Mesendoderm (in vitro differentiated cells): ENCODE results near the gene TMEM270.

Experiments
- DNase-seq: peaks from one replicate; pipeline ENCODE4 v3.0.0; 2013
- H2AK5ac ChIP-seq: 2 replicates; pipeline ENCODE4 v1.6.1; 2013; ENCODE audit warnings: low read length, inconsistent platforms
- H2BK120ac ChIP-seq: 2 replicates; pipeline ENCODE4 v1.6.1; 2013; ENCODE audit warnings: low read depth, mild to moderate bottlenecking, low read length, moderate library complexity, mixed read lengths
- H2BK15ac ChIP-seq: replicated peaks from 2 replicates; pipeline ENCODE4 v1.6.1; 2013; ENCODE audit warnings: low read depth, mild to moderate bottlenecking, moderate library complexity
- H2BK5ac ChIP-seq: 2 replicates; pipeline ENCODE4 v1.6.1; 2013; ENCODE audit warnings: low read length, inconsistent platforms
- H3K18ac ChIP-seq: 2 replicates; pipeline ENCODE4 v1.6.1; 2013; ENCODE audit warnings: mild to moderate bottlenecking, low read length, mixed read lengths
- H3K23ac ChIP-seq: one replicate; pipeline ENCODE4 v1.6.1; 2013; ENCODE audit warnings: low read length
- H3K27ac ChIP-seq: 2 replicates; pipeline ENCODE4 v1.5.1; 2013; ENCODE audit warnings: low read depth, mild to moderate bottlenecking, inconsistent platforms, low read length, moderate library complexity
- H3K27me3 ChIP-seq: 2 replicates; pipeline ENCODE4 v1.6.1; 2013; ENCODE audit warnings: low read length, control low read depth, mild to moderate bottlenecking, inconsistent platforms; ENCODE audit not compliant: insufficient read depth, poor library complexity
- H3K36me3 ChIP-seq: 2 replicates; pipeline ENCODE4 v1.6.1; 2013; ENCODE audit warnings: low read length, inconsistent platforms; ENCODE audit not compliant: control insufficient read depth, insufficient read depth
- H3K4ac ChIP-seq: one replicate; pipeline ENCODE4 v1.6.1; 2013; ENCODE audit warnings: low read depth, mild to moderate bottlenecking, low read length, moderate library complexity
- H3K4me1 ChIP-seq: 2 replicates; pipeline ENCODE4 v1.6.1; 2013; ENCODE audit warnings: low read depth, low read length, inconsistent platforms; ENCODE audit not compliant: control insufficient read depth
- H3K4me2 ChIP-seq: 2 replicates; pipeline ENCODE4 v1.6.1; 2013; ENCODE audit warnings: low read length
- H3K4me3 ChIP-seq: 2 replicates; pipeline ENCODE4 v1.5.1; 2013; ENCODE audit warnings: mild to moderate bottlenecking, low read length
- H3K56ac ChIP-seq: one replicate; pipeline ENCODE4 v1.6.1; 2013; ENCODE audit warnings: low read length
- H3K79me1 ChIP-seq: 2 replicates; pipeline ENCODE4 v1.6.1; 2013; ENCODE audit warnings: low read length, inconsistent platforms
- H3K79me2 ChIP-seq: 2 replicates; pipeline ENCODE4 v1.6.1; 2013; ENCODE audit warnings: mild to moderate bottlenecking, low read length; ENCODE audit not compliant: control insufficient read depth, insufficient read depth
- H3K9ac ChIP-seq: 2 replicates; pipeline ENCODE4 v1.6.1; 2013; ENCODE audit warnings: low read length, inconsistent platforms
- H4K5ac ChIP-seq: one replicate; pipeline ENCODE4 v1.6.1; 2013; ENCODE audit warnings: low read length
- H4K8ac ChIP-seq: one replicate; pipeline ENCODE4 v1.6.1; 2013; ENCODE audit warnings: low read depth, mild to moderate bottlenecking, control low read depth, low read length, moderate library complexity
- WGBS: extraction: QIAGEN DNeasy Blood & Tissue Kit; methylation state at CpG from one replicate; pipeline ENCODE4 v1.1.7; 2013; ENCODE audit warnings: low lambda C conversion rate, missing lambda C conversion rate; ENCODE audit not compliant: insufficient coverage; ENCODE audit errors: extremely low coverage; 5-methylcytosine and 5-hydroxymethylcytosine counted together

TMEM270 gene

DNA sequence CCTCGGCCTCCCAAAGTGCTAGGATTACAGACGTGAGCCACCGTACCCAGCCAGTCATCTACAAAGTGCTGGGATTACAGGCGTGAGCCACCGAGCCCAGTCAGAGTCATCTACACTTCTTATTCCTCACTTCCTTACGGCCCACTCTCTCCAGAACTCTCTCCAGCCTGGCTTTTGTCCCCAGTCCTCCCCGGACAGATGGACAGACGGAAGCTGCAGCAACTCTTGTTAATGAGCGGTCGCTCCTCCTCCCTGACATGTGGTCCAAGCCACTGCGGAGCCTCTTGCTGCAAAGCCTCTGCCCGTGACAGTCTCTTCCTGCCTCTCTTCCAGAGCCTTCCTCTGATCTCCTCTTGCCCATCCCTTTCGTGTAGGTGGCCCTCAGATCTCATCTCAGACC is 45.9 kb downstream of the TMEM270 start:
- Histone ChIP-seq H3K36me3 (no peaks in the 10 kb centered on the region), H3K27ac (no peak overlapping the region), H4K8ac (no peak overlapping the region), H2BK15ac (no peak overlapping the region), H3K4me1 (no peaks in the 10 kb centered on the region), H3K9ac (no peak overlapping the region), H3K56ac (no peak overlapping the region), H4K5ac (no peak overlapping the region), H3K27me3 (no peaks in the 10 kb centered on the region), H2BK120ac (no peak overlapping the region), H3K18ac (no peak overlapping the region), H3K4ac (no peak overlapping the region), H2AK5ac (no peak overlapping the region), H3K79me2 (no peaks in the 10 kb centered on the region), H3K4me2 (no peak overlapping the region), H2BK5ac (no peak overlapping the region), H3K4me3 (no peak overlapping the region), H3K79me1 (no peaks in the 10 kb centered on the region), H3K23ac (no peak overlapping the region)
- WGBS = no CpG with 5 or more reads among the region's 13 CpGs
- no peak for DNase-seq

DNA sequence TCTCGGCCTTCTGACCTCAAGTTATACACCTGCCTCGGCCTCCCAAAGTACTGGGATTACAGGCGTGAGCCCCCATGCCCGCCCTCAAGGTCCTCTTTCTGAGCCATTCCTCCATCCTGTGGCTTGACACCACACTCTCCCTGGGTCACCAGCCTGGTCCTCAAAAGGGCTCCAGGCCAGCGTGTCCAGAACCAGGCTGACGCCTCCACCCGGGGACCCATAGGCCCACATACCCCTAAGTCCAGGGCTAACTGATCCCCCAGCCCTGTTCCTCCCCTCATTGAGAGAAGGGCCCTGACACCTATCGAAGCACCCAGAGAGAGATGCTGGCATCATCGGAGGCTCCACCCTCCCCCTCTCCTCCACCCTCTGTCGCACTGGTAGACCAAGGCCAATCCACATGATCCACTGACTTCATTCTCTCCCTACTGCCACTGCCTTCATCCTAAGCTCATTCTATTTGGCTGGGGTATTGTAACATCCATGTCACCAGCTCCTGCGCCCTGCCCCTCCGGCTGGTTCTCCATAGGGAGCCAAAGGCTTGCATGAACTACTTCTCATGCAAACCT is 46.7 kb downstream of the TMEM270 start:
- no peak for DNase-seq
- no peak overlapping the region for H4K5ac ChIP-seq

DNA sequence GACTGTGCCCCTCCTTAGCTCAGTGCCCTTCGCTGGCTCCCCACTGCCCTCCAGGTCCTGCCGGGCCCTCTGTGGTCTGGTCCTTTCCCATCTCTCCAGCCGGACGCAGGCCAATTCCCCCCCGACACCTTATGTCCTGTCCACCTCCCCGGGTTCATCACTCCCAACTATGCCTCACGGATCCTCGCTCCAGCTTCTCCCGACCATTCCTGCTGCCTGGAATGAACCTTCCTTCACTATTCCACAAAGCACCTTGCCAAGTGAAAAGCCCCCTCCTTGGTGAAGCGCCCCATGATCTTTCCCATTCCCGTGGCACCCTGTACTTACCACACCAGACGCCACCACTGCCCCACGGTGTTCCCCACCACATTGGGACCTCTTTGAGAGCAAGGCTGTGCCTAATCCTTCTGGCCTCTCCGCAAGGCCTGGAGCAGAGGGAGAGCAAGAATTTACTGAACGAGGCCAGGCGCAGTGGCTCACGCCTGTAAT is 47.2 kb downstream of the TMEM270 start:
- Histone ChIP-seq H4K8ac (no peak overlapping the region), H3K56ac (no peak overlapping the region), H3K18ac (no peak overlapping the region), H3K9ac (no peak overlapping the region), H3K79me2 (no peaks in the 10 kb centered on the region), H3K23ac (no peak overlapping the region), H2AK5ac (no peak overlapping the region), H3K27me3 (no peaks in the 10 kb centered on the region), H3K4me2 (no peak overlapping the region), H3K4me1 (no peaks in the 10 kb centered on the region), H2BK15ac (no peak overlapping the region), H2BK120ac (no peak overlapping the region), H3K4ac (no peak overlapping the region), H4K5ac (no peak overlapping the region), H3K4me3 (no peak overlapping the region), H3K79me1 (no peaks in the 10 kb centered on the region), H3K27ac (no peak overlapping the region), H2BK5ac (no peak overlapping the region), H3K36me3 (no peaks in the 10 kb centered on the region)
- no CpG with 5 or more reads among the region's 17 CpGs for WGBS
- no peak for DNase-seq

More for the DNA sequence above, 46.7 kb downstream of the TMEM270 start:
- no peak overlapping the region for H2BK15ac ChIP-seq
- H3K18ac ChIP-seq = no peak overlapping the region
- H3K79me1 ChIP-seq = no peaks in the 10 kb centered on the region
- no peak overlapping the region for H3K27ac ChIP-seq
- no peak overlapping the region for H3K4me2 ChIP-seq
- no CpG with 5 or more reads among the region's 12 CpGs for WGBS
- H3K9ac ChIP-seq = no peak overlapping the region
- no peaks in the 10 kb centered on the region for H3K27me3 ChIP-seq
- H3K36me3 ChIP-seq = no peaks in the 10 kb centered on the region
- no peaks in the 10 kb centered on the region for H3K4me1 ChIP-seq
- no peak overlapping the region for H3K23ac ChIP-seq
- no peak overlapping the region for H4K8ac ChIP-seq
- H2BK5ac ChIP-seq = no peak overlapping the region
- H2AK5ac ChIP-seq = no peak overlapping the region
- H3K56ac ChIP-seq = no peak overlapping the region
- H3K79me2 ChIP-seq = no peaks in the 10 kb centered on the region
- no peak overlapping the region for H3K4me3 ChIP-seq
- no peak overlapping the region for H3K4ac ChIP-seq
- H2BK120ac ChIP-seq = no peak overlapping the region

- no peak overlapping the region for H2BK5ac ChIP-seq
- H3K56ac ChIP-seq = no peak overlapping the region
- no peak overlapping the region for H3K4me3 ChIP-seq
- H3K23ac ChIP-seq = no peak overlapping the region
- no peak overlapping the region for H4K8ac ChIP-seq
- H3K9ac ChIP-seq = no peak overlapping the region
- no peaks in the 10 kb centered on the region for H3K4me1 ChIP-seq
- no peak overlapping the region for H4K5ac ChIP-seq
- no CpG with 5 or more reads among the region's 13 CpGs for WGBS
- H3K18ac ChIP-seq = no peak overlapping the region
- H3K27me3 ChIP-seq = no peaks in the 10 kb centered on the region
- no peaks in the 10 kb centered on the region for H3K79me2 ChIP-seq
- no peak overlapping the region for H3K4ac ChIP-seq
- no peaks in the 10 kb centered on the region for H3K36me3 ChIP-seq
- no peak overlapping the region for H2AK5ac ChIP-seq
- H2BK15ac ChIP-seq = no peak overlapping the region
- H3K27ac ChIP-seq = no peak overlapping the region
- no peak overlapping the region for H3K4me2 ChIP-seq
- no peak for DNase-seq
- H2BK120ac ChIP-seq = no peak overlapping the region
- no peaks in the 10 kb centered on the region for H3K79me1 ChIP-seq
These were observed 48.3 kb downstream of the TMEM270 start for GRCh38 chr7:73909051-73909941.

DNA sequence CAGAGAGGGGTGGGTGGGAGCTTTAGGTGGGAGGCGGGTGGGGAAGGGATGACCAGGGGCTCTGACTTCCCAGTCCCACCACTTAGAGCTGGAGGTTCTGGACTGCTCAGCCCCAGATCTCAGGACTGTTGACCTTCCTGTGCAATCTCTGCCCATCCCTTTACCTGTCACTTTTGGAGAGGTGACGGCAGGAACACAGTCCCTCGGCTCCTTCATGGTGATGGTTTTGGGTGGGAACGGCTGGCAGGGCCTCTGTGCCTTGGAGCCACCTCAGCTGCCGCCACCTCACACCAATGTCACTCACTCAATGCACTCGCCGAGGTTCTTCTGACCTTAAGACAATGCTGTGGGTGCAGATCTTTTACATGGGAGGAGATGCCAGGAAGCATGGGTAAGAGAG is 49.0 kb downstream of the TMEM270 start:
- no peak overlapping the region for H3K27ac ChIP-seq

More for the DNA sequence above, 49.0 kb downstream of the TMEM270 start:
- Histone ChIP-seq H3K4ac (no peak overlapping the region), H2BK5ac (no peak overlapping the region), H2AK5ac (no peak overlapping the region), H3K79me2 (no peaks in the 10 kb centered on the region), H2BK120ac (no peak overlapping the region), H3K79me1 (no peaks in the 10 kb centered on the region), H3K27me3 (no peaks in the 10 kb centered on the region), H3K36me3 (no peaks in the 10 kb centered on the region), H4K8ac (no peak overlapping the region), H2BK15ac (no peak overlapping the region), H3K4me1 (no peaks in the 10 kb centered on the region), H3K9ac (no peak overlapping the region), H3K18ac (no peak overlapping the region), H3K4me2 (no peak overlapping the region), H3K56ac (no peak overlapping the region), H4K5ac (no peak overlapping the region), H3K4me3 (no peak overlapping the region), H3K23ac (no peak overlapping the region)
- WGBS = no CpG with 5 or more reads among the region's 7 CpGs
- no peak for DNase-seq
